Measurements from ENCODE around the gene DIO3. TPM values are rescaled to one million over a fixed set of nuclear protein-coding genes. Genes with fewer than 3 reads are reported as not detected.
"Not testable (repeated sequence)": the region's sequence is repeated elsewhere in the genome, so short reads cannot be mapped to it uniquely, and the experiment has no call there.

Gene DIO3
- total RNA-seq, 1 donor from 2014 or later, result 0.51 TPM

DNA sequence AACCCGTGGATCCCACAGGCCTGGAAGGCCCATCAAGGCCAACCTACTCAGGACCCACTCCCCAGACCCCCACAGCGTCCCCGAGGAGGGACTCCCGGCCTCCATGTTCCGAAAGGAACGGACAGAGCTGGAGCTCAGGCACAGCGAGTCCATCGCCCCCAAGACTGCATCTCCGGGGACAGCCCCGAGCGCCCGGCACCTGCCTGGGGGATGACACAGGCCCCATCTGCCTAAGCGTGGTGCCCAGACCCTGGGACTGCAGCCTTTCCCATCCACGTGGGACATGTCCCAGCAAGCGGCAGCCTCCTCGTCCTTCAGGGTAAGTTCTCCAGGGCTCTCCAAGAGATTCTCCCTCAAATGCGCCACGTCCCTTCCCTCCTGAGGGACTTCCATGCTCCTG is 12.1 kb upstream of the DIO3 start:
- H3K27me3 Mint-ChIP-seq (ENCODE audit: low read depth), result peaks cover 13% of the 10 kb centered on the region
- no peak for TF ChIP-seq CTCF (conservative IDR thresholded peaks at IDR 0.05)
- H3K9me3 Mint-ChIP-seq, result no peaks in the 10 kb centered on the region
- no peaks in the 10 kb centered on the region for H3K4me1 Mint-ChIP-seq
- H3K4me3 Mint-ChIP-seq, result no peak overlapping the region
- no peak overlapping the region for H3K27ac Mint-ChIP-seq (ENCODE audit: unreplicated experiment)
- no peak for DNase-seq (ENCODE audit: low read depth, low spot score)
- H3K36me3 Mint-ChIP-seq (ENCODE audit: low read depth), result no peaks in the 10 kb centered on the region

DNA sequence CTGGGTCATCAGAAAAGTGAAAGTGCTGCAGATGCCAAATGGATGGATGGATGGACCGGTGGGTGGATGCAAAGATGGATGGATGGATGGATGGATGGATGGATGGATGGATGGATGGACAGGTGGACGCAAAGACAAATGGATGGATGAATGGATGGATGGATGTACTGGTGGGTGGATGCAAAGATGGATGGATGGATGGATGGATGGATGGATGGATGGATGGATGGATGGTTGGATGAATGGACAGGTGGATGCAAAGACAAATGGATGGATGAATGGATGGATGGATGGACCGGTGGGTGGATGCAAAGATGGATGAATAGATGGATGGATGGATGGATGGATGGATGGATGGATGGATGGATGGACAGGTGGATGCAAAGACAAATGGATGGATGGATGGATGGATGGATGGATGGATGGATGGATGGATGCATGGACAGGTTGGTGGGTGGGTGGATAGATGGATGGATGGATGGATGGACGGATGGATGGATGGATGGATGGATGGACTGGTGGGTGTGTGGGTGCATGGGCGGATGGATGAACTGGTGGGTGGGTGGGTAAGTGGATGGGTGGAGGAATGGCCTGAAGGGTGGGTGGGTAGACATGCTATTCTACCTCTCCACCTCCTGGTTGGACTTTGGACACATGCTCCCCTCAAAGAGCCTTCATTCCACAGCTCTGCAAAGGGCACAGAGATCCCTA is 10.9 kb upstream of the DIO3 start:
- peaks cover 15% of the 10 kb centered on the region for H3K27me3 Mint-ChIP-seq (ENCODE audit: low read depth)
- H3K36me3 Mint-ChIP-seq (ENCODE audit: low read depth); H3K4me1 Mint-ChIP-seq; H3K27ac Mint-ChIP-seq (ENCODE audit: unreplicated experiment); H3K4me3 Mint-ChIP-seq; DNase-seq (ENCODE audit: low read depth, low spot score); H3K9me3 Mint-ChIP-seq: not testable (repeated sequence)

DNA sequence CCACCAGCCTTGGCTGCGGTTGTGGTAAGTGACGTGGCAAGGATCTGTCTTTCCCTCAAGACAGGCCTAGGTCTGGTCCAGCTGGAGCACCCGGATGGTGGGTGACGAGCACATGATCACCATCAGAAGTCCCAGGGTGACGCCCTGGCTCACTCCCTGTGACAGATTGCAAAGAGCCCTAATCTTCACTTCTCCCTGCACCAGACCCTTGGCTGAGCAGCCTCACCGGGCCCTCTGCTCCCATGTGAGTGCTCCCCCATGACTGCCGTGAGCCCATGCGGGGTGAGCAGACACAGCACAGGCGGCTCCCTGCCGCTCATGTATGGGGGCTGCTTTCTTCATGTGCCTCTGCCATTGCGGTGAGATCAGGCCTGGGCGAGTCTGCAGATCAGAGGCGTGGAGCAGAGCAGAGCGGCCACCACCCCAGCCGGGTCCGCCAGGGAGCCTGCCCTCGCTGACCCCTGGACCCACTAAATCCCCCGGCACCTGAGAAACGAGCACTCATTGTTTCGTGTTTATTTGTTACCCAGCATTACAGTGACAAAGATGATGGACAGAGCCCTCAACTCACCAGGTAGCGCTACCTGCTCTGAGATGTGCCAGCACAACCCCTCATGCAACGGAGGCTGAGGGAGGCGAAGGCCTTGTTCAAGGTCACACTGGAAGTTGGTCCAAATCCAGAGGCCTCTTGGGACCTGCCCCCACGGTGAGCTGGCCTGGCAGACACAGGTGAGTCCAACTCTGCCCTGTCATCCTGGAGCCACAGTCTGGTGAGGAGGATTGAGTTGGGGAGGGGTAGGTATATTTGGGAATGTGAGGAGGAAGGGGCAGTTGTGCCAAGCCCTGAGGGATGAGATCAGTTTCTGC is 9.3 kb upstream of the DIO3 start:
- TF ChIP-seq CTCF (conservative IDR thresholded peaks at IDR 0.05), result no peak
- DNase-seq (ENCODE audit: low read depth, low spot score), result no peak

DNA sequence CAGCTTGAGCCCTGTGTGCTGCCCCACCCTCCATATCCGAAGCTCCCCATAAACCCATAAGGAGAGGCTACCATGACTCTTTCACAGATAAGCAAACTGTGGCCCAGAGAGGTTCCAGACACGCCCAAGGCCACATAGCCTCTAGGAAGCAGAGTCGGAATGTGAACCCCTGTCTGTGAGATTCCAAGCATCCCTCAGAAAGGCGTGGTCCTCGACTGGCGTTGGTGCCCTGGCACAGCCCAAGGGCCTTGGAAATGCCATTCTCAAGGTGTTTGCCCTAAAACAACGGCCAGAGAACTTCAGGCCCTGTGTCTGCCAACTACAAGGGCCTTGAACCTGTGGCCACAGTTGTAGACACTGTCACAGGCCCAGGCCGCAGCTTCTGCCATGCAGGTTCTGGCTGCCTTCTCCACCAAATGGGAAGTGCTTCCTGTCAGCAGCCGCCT is 8.5 kb upstream of the DIO3 start:
- Mint-ChIP-seq H3K4me1 (no peaks in the 10 kb centered on the region), H3K27me3 (ENCODE audit: low read depth) (peaks cover 34% of the 10 kb centered on the region), H3K9me3 (no peaks in the 10 kb centered on the region), H3K36me3 (ENCODE audit: low read depth) (no peaks in the 10 kb centered on the region), H3K4me3 (no peak overlapping the region), H3K27ac (ENCODE audit: unreplicated experiment) (no peak overlapping the region)
- no peak for TF ChIP-seq CTCF (conservative IDR thresholded peaks at IDR 0.05)
- DNase-seq (ENCODE audit: low read depth, low spot score), result no peak

More for the DNA sequence above, 9.3 kb upstream of the DIO3 start:
- H3K27ac Mint-ChIP-seq (ENCODE audit: unreplicated experiment), result no peak overlapping the region
- no peaks in the 10 kb centered on the region for H3K4me1 Mint-ChIP-seq
- no peaks in the 10 kb centered on the region for H3K36me3 Mint-ChIP-seq (ENCODE audit: low read depth)
- no peak overlapping the region for H3K4me3 Mint-ChIP-seq
- no peaks in the 10 kb centered on the region for H3K9me3 Mint-ChIP-seq
- H3K27me3 Mint-ChIP-seq (ENCODE audit: low read depth), result peaks cover 26% of the 10 kb centered on the region

DNA sequence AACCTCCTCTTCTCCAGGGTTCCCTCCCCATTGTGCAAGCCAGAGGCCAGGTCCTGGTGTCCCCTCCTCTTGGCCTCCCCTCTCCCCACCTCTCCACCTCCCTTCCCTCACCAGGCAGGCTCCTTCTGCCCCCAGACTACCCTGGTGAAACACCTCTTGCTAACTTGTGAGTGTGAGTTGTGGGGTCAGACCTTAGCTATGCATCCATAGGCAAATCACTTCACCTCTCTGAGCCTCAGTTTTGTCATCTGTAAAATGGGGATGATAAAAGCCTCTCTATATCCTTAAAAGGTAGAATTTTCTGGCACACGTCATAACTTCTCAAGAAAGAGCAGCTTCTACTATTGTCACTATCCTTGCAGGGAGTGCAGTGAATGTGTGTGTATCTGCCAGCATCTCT is 7.9 kb upstream of the DIO3 start:
- H3K4me1 Mint-ChIP-seq, result no peaks in the 10 kb centered on the region
- no peak overlapping the region for H3K27ac Mint-ChIP-seq (ENCODE audit: unreplicated experiment)
- peaks cover 40% of the 10 kb centered on the region for H3K27me3 Mint-ChIP-seq (ENCODE audit: low read depth)
- no peaks in the 10 kb centered on the region for H3K9me3 Mint-ChIP-seq
- no peaks in the 10 kb centered on the region for H3K36me3 Mint-ChIP-seq (ENCODE audit: low read depth)
- H3K4me3 Mint-ChIP-seq, result no peak overlapping the region
- no peak for TF ChIP-seq CTCF (conservative IDR thresholded peaks at IDR 0.05)
- no peak for DNase-seq (ENCODE audit: low read depth, low spot score)

- Mint-ChIP-seq H3K36me3 (ENCODE audit: low read depth) (no peaks in the 10 kb centered on the region), H3K27me3 (ENCODE audit: low read depth) (peaks cover 45% of the 10 kb centered on the region), H3K9me3 (no peaks in the 10 kb centered on the region), H3K4me3 (no peak overlapping the region), H3K4me1 (no peaks in the 10 kb centered on the region), H3K27ac (ENCODE audit: unreplicated experiment) (no peak overlapping the region)
- TF ChIP-seq CTCF (conservative IDR thresholded peaks at IDR 0.05), result no peak
- no peak for DNase-seq (ENCODE audit: low read depth, low spot score)
These were observed 7.4 kb upstream of the DIO3 start for GRCh38 chr14:101553931-101554330.

All from neural crest cell (in vitro differentiated cells).